ENCODE measurements around the gene COLEC12. TPM values are rescaled to one million over a fixed set of nuclear protein-coding genes. Genes with fewer than 3 reads are reported as not detected.
A peak's percentile ranks its signal among the peaks of the same experiment; 100 is the strongest.

COLEC12 gene
- polyA plus RNA-seq, 4 donors: 0.22 to 5.4 (median 2.0) TPM

DNA sequence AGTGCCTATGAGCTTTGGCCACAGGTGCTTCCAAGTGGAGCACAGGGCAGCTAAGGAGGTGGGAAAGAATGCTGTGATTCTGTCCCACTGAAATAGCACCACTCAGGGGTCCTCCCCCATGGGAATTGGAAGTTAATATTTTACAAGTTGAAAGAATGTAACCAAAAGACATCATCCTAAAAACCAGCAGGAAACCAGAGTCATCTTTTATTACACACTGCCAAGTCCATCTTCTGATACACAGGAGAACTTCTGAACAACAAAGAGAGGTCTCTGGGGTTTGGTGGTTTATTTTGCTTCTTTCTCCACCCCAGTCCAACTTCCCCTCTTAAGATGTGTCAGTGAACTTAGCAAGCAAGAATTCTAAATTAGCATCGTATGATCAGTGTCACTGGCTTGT is 47.7 kb downstream of the COLEC12 start:
- Histone ChIP-seq H3K4me1 (ENCODE audit: control insufficient read depth in 3 of 3, insufficient read depth in 2 of 3, low read depth in 1 of 3, low read length in 2 of 3) (peaks cover 0 to 6% (median 0%) of the 10 kb centered on the region in 3 donors), H3K9me3 (ENCODE audit: control insufficient read depth in 2 of 2, insufficient read depth in 1 of 2, low read depth in 1 of 2, low read length in 1 of 2) (peaks cover 0 to 10% of the 10 kb centered on the region in 2 donors), H3K4me3 (ENCODE audit: low read depth in 1 of 3, low read length in 3 of 3) (no peak overlapping the region), H3K27me3 (ENCODE audit: control insufficient read depth in 3 of 3, insufficient read depth in 3 of 3, low read length in 3 of 3) (no peaks in the 10 kb centered on the region), H3K36me3 (ENCODE audit: control insufficient read depth in 3 of 3, insufficient read depth in 2 of 3, low read depth in 1 of 3, low read length in 3 of 3) (no peaks in the 10 kb centered on the region), H3K27ac (ENCODE audit: low read depth in 1 of 3, low read length in 2 of 3) (no peak overlapping the region)
- FAIRE-seq (no peak), DNase-seq (no peak)
- 54 to 77% (median 54%) methylated on average over 1 of the region's 1 CpG for WGBS, 3 donors

- no peak overlapping the region for H3K4me3 ChIP-seq (ENCODE audit: low read depth in 1 of 3, low read length in 3 of 3)
- 33 to 48% (median 42%) methylated on average over 8 of the region's 8 CpGs for WGBS, 3 donors
- FAIRE-seq (no peak), DNase-seq (peak in 1 of 2 donors; percentile 51)
- H3K36me3 ChIP-seq (ENCODE audit: control insufficient read depth in 3 of 3, insufficient read depth in 2 of 3, low read depth in 1 of 3, low read length in 3 of 3): no peaks in the 10 kb centered on the region
- no peak overlapping the region for H3K27ac ChIP-seq (ENCODE audit: low read depth in 1 of 3, low read length in 2 of 3)
- H3K27me3 ChIP-seq (ENCODE audit: control insufficient read depth in 3 of 3, insufficient read depth in 3 of 3, low read length in 3 of 3): no peaks in the 10 kb centered on the region
- H3K4me1 ChIP-seq (ENCODE audit: control insufficient read depth in 3 of 3, insufficient read depth in 2 of 3, low read depth in 1 of 3, low read length in 2 of 3): no peaks in the 10 kb centered on the region
- H3K9me3 ChIP-seq (ENCODE audit: control insufficient read depth in 2 of 2, insufficient read depth in 1 of 2, low read depth in 1 of 2, low read length in 1 of 2): peaks cover 0 to 10% of the 10 kb centered on the region in 2 donors
Observed at GRCh38 chr18:449374-449773, 51.1 kb downstream of the COLEC12 start.

- no peak overlapping the region for H3K27ac ChIP-seq (ENCODE audit: low read depth in 1 of 3, low read length in 2 of 3)
- no peaks in the 10 kb centered on the region for H3K36me3 ChIP-seq (ENCODE audit: control insufficient read depth in 3 of 3, insufficient read depth in 2 of 3, low read depth in 1 of 3, low read length in 3 of 3)
- FAIRE-seq: no peak
- no peak overlapping the region for H3K4me3 ChIP-seq (ENCODE audit: low read depth in 1 of 3, low read length in 3 of 3)
- H3K4me1 ChIP-seq (ENCODE audit: control insufficient read depth in 3 of 3, insufficient read depth in 2 of 3, low read depth in 1 of 3, low read length in 2 of 3): no peaks in the 10 kb centered on the region
- H3K27me3 ChIP-seq (ENCODE audit: control insufficient read depth in 3 of 3, insufficient read depth in 3 of 3, low read length in 3 of 3): no peaks in the 10 kb centered on the region
- peaks cover 0 to 10% of the 10 kb centered on the region in 2 donors for H3K9me3 ChIP-seq (ENCODE audit: control insufficient read depth in 2 of 2, insufficient read depth in 1 of 2, low read depth in 1 of 2, low read length in 1 of 2)
- DNase-seq: no peak
- 46 to 59% (median 57%) methylated on average over 5 of the region's 5 CpGs for WGBS, 3 donors
Observed at GRCh38 chr18:448116-448790, 52.2 kb downstream of the COLEC12 start.

- Histone ChIP-seq H3K9me3 (ENCODE audit: control insufficient read depth in 2 of 2, insufficient read depth in 1 of 2, low read depth in 1 of 2, low read length in 1 of 2) (peaks cover 0 to 8% of the 10 kb centered on the region in 2 donors), H3K36me3 (ENCODE audit: control insufficient read depth in 3 of 3, insufficient read depth in 2 of 3, low read depth in 1 of 3, low read length in 3 of 3) (no peaks in the 10 kb centered on the region), H3K27ac (ENCODE audit: low read depth in 1 of 3, low read length in 2 of 3) (no peak overlapping the region), H3K27me3 (ENCODE audit: control insufficient read depth in 3 of 3, insufficient read depth in 3 of 3, low read length in 3 of 3) (no peaks in the 10 kb centered on the region), H3K4me1 (ENCODE audit: control insufficient read depth in 3 of 3, insufficient read depth in 2 of 3, low read depth in 1 of 3, low read length in 2 of 3) (no peaks in the 10 kb centered on the region), H3K4me3 (ENCODE audit: low read depth in 1 of 3, low read length in 3 of 3) (no peak overlapping the region)
- no peak for FAIRE-seq
- WGBS, 3 donors: 60 to 68% (median 63%) methylated on average over 5 of the region's 5 CpGs
- DNase-seq: no peak
Observed at GRCh38 chr18:446941-447560, 53.5 kb downstream of the COLEC12 start.

GRCh38 chr18:445055-445454 is 55.4 kb downstream of the COLEC12 start:
- WGBS, 3 donors: 72 to 84% (median 75%) methylated on average over 3 of the region's 3 CpGs
- Histone ChIP-seq H3K27me3 (ENCODE audit: control insufficient read depth in 3 of 3, insufficient read depth in 3 of 3, low read length in 3 of 3) (no peaks in the 10 kb centered on the region), H3K4me3 (ENCODE audit: low read depth in 1 of 3, low read length in 3 of 3) (no peak overlapping the region), H3K36me3 (ENCODE audit: control insufficient read depth in 3 of 3, insufficient read depth in 2 of 3, low read depth in 1 of 3, low read length in 3 of 3) (no peaks in the 10 kb centered on the region), H3K9me3 (ENCODE audit: control insufficient read depth in 2 of 2, insufficient read depth in 1 of 2, low read depth in 1 of 2, low read length in 1 of 2) (no peaks in the 10 kb centered on the region), H3K27ac (ENCODE audit: low read depth in 1 of 3, low read length in 2 of 3) (no peak overlapping the region), H3K4me1 (ENCODE audit: control insufficient read depth in 3 of 3, insufficient read depth in 2 of 3, low read depth in 1 of 3, low read length in 2 of 3) (no peaks in the 10 kb centered on the region)
- FAIRE-seq (no peak), DNase-seq (no peak)

GRCh38 chr18:438571-438970 is 61.9 kb downstream of the COLEC12 start:
- H3K4me1 ChIP-seq (ENCODE audit: control insufficient read depth in 3 of 3, insufficient read depth in 2 of 3, low read depth in 1 of 3, low read length in 2 of 3): no peaks in the 10 kb centered on the region
- no peak for DNase-seq
- FAIRE-seq: no peak
- no peak overlapping the region for H3K27ac ChIP-seq (ENCODE audit: low read depth in 1 of 3, low read length in 2 of 3)
- WGBS, 3 donors: 45 to 73% (median 62%) methylated on average over 2 of the region's 2 CpGs
- no peaks in the 10 kb centered on the region for H3K27me3 ChIP-seq (ENCODE audit: control insufficient read depth in 3 of 3, insufficient read depth in 3 of 3, low read length in 3 of 3)
- H3K4me3 ChIP-seq (ENCODE audit: low read depth in 1 of 3, low read length in 3 of 3): no peak overlapping the region
- H3K9me3 ChIP-seq (ENCODE audit: control insufficient read depth in 2 of 2, insufficient read depth in 1 of 2, low read depth in 1 of 2, low read length in 1 of 2): no peaks in the 10 kb centered on the region
- H3K36me3 ChIP-seq (ENCODE audit: control insufficient read depth in 3 of 3, insufficient read depth in 2 of 3, low read depth in 1 of 3, low read length in 3 of 3): no peaks in the 10 kb centered on the region

DNA sequence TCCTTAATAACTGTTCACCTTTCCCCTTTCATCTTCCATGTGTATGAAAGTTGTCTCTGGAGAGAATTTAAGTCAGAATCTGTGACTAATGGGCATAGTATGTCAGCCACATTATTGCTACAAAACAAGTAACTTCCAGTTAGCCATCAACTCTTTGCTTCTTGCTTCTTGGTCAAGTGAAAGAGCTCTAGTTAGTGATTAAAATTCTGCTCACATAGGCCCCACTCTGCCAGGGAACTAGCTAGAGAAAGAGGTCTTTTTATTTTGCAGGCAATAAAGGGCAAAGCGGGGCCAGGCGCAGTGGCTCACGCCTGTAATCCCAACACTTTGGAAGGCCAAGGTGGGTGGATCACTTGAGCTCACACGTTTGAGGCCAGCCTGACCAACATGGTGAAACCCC is 64.6 kb downstream of the COLEC12 start:
- 79 to 86% (median 83%) methylated on average over 4 of the region's 4 CpGs for WGBS, 3 donors
- H3K4me3 ChIP-seq (ENCODE audit: low read depth in 1 of 3, low read length in 3 of 3): no peak overlapping the region

DNA sequence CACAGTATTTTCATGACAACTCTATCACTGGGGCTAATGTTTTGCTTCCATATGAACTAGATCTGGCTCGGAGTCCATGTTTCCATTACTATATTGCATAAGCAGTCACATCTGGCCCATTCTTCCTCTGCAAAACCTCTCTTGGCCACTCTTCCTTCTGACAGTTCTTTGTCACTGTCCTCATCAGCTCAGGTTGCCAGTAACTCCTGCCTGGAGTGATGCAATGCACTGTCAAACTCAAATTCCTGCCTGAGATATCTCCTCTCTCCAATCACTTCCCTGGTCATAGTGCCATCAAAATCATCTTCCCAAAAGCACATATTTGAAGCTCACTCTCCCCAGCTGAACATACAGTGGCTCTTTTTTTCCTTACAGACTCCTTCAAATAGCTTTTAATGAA is 66.1 kb downstream of the COLEC12 start:
- Histone ChIP-seq H3K27me3 (ENCODE audit: control insufficient read depth in 3 of 3, insufficient read depth in 3 of 3, low read length in 3 of 3) (no peaks in the 10 kb centered on the region), H3K27ac (ENCODE audit: low read depth in 1 of 3, low read length in 2 of 3) (peak overlapping the region in 1 of 3 donors; percentile 10), H3K4me3 (ENCODE audit: low read depth in 1 of 3, low read length in 3 of 3) (no peak overlapping the region), H3K4me1 (ENCODE audit: control insufficient read depth in 3 of 3, insufficient read depth in 2 of 3, low read depth in 1 of 3, low read length in 2 of 3) (no peaks in the 10 kb centered on the region), H3K9me3 (ENCODE audit: control insufficient read depth in 2 of 2, insufficient read depth in 1 of 2, low read depth in 1 of 2, low read length in 1 of 2) (no peaks in the 10 kb centered on the region), H3K36me3 (ENCODE audit: control insufficient read depth in 3 of 3, insufficient read depth in 2 of 3, low read depth in 1 of 3, low read length in 3 of 3) (no peaks in the 10 kb centered on the region)
- WGBS, 3 donors: 0 to 38% (median 4%) methylated on average over 1 of the region's 1 CpG
- FAIRE-seq (no peak), DNase-seq (no peak)

More for the DNA sequence above, 64.6 kb downstream of the COLEC12 start:
- Histone ChIP-seq H3K4me1 (ENCODE audit: control insufficient read depth in 3 of 3, insufficient read depth in 2 of 3, low read depth in 1 of 3, low read length in 2 of 3) (no peaks in the 10 kb centered on the region), H3K36me3 (ENCODE audit: control insufficient read depth in 3 of 3, insufficient read depth in 2 of 3, low read depth in 1 of 3, low read length in 3 of 3) (no peaks in the 10 kb centered on the region), H3K9me3 (ENCODE audit: control insufficient read depth in 2 of 2, insufficient read depth in 1 of 2, low read depth in 1 of 2, low read length in 1 of 2) (no peaks in the 10 kb centered on the region), H3K27ac (ENCODE audit: low read depth in 1 of 3, low read length in 2 of 3) (no peak overlapping the region), H3K27me3 (ENCODE audit: control insufficient read depth in 3 of 3, insufficient read depth in 3 of 3, low read length in 3 of 3) (no peaks in the 10 kb centered on the region)
- DNase-seq (no peak), FAIRE-seq (no peak)

Measured in small intestine (tissue), 7 donors.